HEK293T (cell line): ENCODE measurements around the gene FAM107B.

Experiments
- CTCF ChIA-PET: fragments of 350-600 bp; formaldehyde crosslinking; extraction: SDS; loops from one replicate; lab custom pipeline; 2021; ENCODE audit warnings: antibody characterized with exemption, inconsistent platforms; lab: Yijun Ruan, JAX
- POLR2A ChIA-PET: fragments of 350-600 bp; formaldehyde crosslinking; extraction: SDS; loops from one replicate; lab custom pipeline; 2020; ENCODE audit warnings: antibody characterized with exemption, inconsistent platforms; lab: Yijun Ruan, JAX
- DNase-seq: peaks from one replicate; pipeline ENCODE4 v3.0.0; 2012; ENCODE audit warnings: mixed read lengths; ENCODE audit errors: extremely low spot score
- ARNT ChIP-seq: fragments of 450-650 bp; IDR thresholded peaks from 2 replicates; pipeline ENCODE4 v1.6.1; 2017; ENCODE audit warnings: mild to moderate bottlenecking
- BHLHE40 ChIP-seq: fragments of 450-650 bp; IDR thresholded peaks from 2 replicates; pipeline ENCODE4 v1.6.1; 2016; ENCODE audit warnings: mild to moderate bottlenecking, moderate library complexity, borderline replicate concordance
- CTBP1 ChIP-seq: fragments of 450-650 bp; IDR thresholded peaks from 2 replicates; pipeline ENCODE4 v1.6.1; 2016; ENCODE audit warnings: borderline replicate concordance
- ELF4 ChIP-seq: fragments of 450-650 bp; IDR thresholded peaks from 2 replicates; pipeline ENCODE4 v1.6.1; 2017; ENCODE audit warnings: antibody characterized with exemption
- FOXA1 ChIP-seq: fragments of 450-650 bp; IDR thresholded peaks from 2 replicates; pipeline ENCODE4 v1.6.1; 2016; ENCODE audit warnings: mild to moderate bottlenecking
- FOXK2 ChIP-seq: fragments of 450-650 bp; IDR thresholded peaks from 2 replicates; pipeline ENCODE4 v1.6.1; 2016; ENCODE audit warnings: mild to moderate bottlenecking
- FOXM1 ChIP-seq: fragments of 450-650 bp; IDR thresholded peaks from 2 replicates; pipeline ENCODE4 v1.6.1; 2017; ENCODE audit warnings: mild to moderate bottlenecking, borderline replicate concordance
- HDGF ChIP-seq: fragments of 450-650 bp; IDR thresholded peaks from 2 replicates; pipeline ENCODE4 v1.6.1; 2017; ENCODE audit warnings: antibody characterized with exemption, borderline replicate concordance
- L3MBTL2 ChIP-seq: fragments of 450-650 bp; conservative IDR thresholded peaks from 2 replicates; pipeline ENCODE4 v1.6.1; 2016; ENCODE audit warnings: mild to moderate bottlenecking
- LEF1 ChIP-seq: fragments of 450-650 bp; IDR thresholded peaks from 2 replicates; pipeline ENCODE4 v1.6.1; 2017; ENCODE audit warnings: mild to moderate bottlenecking, borderline replicate concordance
- NFRKB ChIP-seq: fragments of 450-650 bp; IDR thresholded peaks from 2 replicates; pipeline ENCODE4 v1.6.1; 2016; ENCODE audit warnings: mild to moderate bottlenecking, moderate library complexity
- SP1 ChIP-seq: fragments of 450-650 bp; IDR thresholded peaks from 2 replicates; pipeline ENCODE4 v1.6.1; 2017
- SUZ12 ChIP-seq: fragments of 450-650 bp; IDR thresholded peaks from 2 replicates; pipeline ENCODE4 v1.6.1; 2016; ENCODE audit warnings: mild to moderate bottlenecking
- TARDBP ChIP-seq: fragments of 450-650 bp; IDR thresholded peaks from 2 replicates; pipeline ENCODE4 v1.6.1; 2016
- ZNF384 ChIP-seq: fragments of 450-650 bp; IDR thresholded peaks from 2 replicates; pipeline ENCODE4 v1.6.1; 2016
- TF ChIP-seq, protein P1 (sequence below): fragments of 450-650 bp; IDR thresholded peaks from 2 replicates; pipeline ENCODE4 v1.6.1; 2016

FAM107B gene

DNA sequence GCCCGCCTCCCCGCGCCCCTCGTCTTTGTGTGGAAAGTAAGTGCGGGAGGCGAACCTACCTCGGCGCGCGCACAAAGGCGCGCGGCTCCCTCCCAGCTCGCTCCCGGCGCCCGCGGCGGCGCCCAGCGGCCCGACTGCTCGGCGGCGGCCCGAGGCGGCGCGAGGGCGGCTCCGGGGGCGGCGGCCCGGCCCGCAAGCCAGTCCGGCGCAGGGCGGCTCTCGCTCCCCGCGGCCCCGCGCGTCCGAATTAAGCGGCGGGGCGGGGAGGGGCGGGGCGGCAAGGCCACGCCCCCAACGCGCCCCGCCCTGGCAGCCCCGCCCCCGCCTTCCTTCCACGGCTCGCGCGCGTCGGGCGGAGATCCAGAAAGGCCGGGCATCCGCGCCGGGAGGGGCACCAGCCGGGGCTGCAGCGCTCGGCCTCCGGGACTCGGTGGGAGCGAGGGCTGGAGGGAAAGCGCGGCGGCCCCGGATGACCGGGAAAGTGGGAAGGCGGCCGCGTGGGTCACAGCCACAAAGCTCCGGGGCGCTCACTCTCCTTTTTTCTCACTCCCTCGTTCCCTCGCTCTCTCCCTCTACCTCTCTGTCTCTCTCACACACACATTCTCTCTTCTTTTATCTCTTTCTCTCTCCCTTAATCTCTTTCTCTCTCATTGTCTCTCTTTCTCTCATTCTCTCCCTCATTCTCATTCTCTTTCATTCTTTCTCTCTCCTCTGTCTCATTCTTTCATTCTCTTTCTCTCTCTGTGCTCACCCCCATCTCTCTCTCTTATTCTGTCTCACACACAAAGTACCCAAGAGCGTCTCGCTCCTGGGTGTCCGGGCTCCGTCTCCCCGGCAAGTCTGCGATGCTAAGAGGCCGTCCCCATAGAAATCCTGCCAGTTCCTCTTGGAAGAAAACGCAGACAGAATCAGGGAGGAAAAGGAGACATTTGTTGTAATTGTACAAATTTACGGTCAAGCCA lies 170.2 kb downstream of the FAM107B start:
- ChIA-PET POLR2A (no interaction called here), CTCF (no interaction called here)
- DNase-seq = peak; percentile 77
- TF ChIP-seq TARDBP (peak; percentile 60; the same call in 1 of the 2 replicates), BHLHE40 (no peak), L3MBTL2 (peak; percentile 70), CTBP1 (no peak)

DNA sequence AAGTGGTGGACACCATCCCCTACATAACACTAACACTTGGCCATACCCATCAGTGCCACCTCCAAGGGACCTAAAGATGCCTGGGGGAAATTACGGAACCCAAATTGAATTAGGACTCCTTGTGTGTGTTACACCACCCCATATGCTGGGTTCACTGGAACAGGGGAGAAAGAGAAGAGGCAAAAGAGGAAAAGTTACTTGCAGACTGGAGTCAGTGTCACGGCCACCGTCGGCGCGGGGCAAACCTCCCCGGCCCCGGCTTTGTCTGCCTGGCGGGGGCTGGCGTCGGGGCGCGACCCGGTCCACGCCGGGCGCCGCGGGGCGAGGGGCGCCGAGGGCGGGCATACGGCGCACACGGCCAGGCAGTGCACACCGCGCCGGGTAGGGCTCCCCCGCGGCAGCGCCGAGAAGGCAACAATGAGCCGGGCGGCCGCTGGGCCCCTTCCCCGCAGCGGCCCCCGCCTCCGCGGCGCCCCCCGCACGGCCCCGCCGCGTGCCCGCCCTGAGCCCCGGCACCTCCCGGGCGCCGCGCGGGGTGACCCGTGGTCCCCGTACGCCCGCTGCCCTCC lies 171.1 kb downstream of the FAM107B start:
- ChIA-PET POLR2A (no interaction called here), CTCF (no interaction called here)
- no peak for TF ChIP-seq CTBP1
- no peak for TF ChIP-seq ZNF384
- TF ChIP-seq ELF4 = no peak
- no peak for TF ChIP-seq L3MBTL2
- no peak for TF ChIP-seq TARDBP
- TF ChIP-seq, protein P1, sequence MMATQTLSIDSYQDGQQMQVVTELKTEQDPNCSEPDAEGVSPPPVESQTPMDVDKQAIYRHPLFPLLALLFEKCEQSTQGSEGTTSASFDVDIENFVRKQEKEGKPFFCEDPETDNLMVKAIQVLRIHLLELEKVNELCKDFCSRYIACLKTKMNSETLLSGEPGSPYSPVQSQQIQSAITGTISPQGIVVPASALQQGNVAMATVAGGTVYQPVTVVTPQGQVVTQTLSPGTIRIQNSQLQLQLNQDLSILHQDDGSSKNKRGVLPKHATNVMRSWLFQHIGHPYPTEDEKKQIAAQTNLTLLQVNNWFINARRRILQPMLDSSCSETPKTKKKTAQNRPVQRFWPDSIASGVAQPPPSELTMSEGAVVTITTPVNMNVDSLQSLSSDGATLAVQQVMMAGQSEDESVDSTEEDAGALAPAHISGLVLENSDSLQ = no peak
- TF ChIP-seq BHLHE40 = no peak
- no peak for TF ChIP-seq LEF1
- TF ChIP-seq ARNT = no peak
- TF ChIP-seq NFRKB = no peak
- TF ChIP-seq FOXK2 = no peak
- TF ChIP-seq FOXA1 = no peak
- no peak for TF ChIP-seq FOXM1
- no peak for TF ChIP-seq SUZ12
- TF ChIP-seq HDGF = no peak
- no peak for TF ChIP-seq SP1
- DNase-seq = peak; percentile 33

DNA sequence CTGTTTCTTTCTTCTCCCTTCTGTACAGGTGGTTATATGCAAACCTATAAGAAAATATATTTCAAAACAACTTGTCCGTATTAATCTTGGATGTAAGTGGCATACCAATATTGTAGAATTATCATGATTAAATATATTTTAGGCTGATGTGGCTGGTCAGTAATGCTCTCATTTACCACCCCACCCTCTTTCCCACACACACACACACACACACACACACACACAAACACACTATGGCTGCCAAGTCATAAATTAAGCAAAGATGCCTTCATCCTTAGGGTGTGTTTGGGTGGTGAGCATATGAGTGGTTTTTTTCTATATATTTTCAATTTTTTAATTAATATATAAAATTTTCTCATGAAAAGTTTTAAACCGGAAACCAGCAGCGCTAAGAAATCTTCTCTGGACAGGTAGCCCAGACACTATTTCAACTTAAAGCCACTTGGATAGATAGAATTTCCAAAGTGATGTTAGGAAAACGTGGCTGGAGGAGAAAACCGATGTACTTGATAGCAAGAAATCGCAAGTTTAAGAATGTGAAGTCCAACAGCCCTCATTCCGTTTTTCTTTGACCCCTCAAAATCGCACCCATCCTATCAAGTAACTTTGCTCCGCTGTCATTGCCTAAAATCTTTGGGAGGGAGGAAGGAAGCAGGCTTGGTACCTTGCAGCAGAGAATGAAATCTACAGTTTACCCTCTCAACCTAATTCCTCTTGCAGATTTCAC lies 171.7 kb downstream of the FAM107B start:
- no peak for TF ChIP-seq ARNT
- TF ChIP-seq, protein P1 = peak; percentile 62; the same call in 1 of the 2 replicates
- no peak for TF ChIP-seq BHLHE40
- TF ChIP-seq SUZ12 = no peak
- no peak for TF ChIP-seq SP1

DNA sequence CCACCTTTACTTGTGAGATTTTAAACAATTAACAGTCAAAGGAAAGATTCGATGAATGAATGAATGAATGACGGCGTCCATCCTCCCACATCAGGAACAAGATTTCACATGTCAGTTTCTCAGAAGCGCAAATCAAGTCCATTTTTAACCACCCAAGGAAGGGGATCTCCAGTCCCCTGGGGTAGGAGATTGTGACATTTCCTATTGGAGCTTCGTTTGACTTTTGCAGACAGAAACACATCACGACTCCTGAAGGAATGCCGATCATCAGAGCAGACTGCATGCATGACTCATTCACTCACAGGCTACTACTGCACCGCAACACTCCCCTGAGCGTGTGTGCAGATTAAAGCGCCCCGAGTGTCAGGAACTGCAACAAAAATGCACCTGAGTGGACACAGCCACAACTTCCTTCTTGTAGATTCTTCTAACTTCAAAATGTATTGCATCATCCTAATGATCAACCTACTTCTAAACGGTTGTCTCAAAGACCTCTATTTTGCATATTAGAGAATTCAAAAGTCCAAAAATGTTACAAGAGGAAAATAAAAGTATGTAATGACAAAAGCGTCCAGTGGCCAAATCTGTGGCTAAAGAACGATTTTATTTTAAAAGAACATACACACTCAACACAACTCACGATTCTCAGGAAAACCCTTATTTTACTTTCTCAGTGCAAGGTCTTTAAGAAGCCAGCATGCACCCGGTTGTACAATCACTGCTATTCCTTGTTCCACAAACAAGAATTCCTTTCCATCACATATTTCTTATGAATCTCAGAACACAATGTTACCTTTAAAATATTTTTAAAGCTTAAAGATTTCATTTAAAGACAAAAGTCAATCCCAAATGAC lies 172.6 kb downstream of the FAM107B start:
- ChIA-PET CTCF (no interaction called here), POLR2A (interaction anchor here (1.0 kb wide), 1 partner anchor 14 kb away, joined by 3 read pairs; no protein-coding TSS in a partner anchor)
- no peak for TF ChIP-seq SUZ12
- no peak for TF ChIP-seq FOXM1
- no peak for TF ChIP-seq CTBP1
- TF ChIP-seq TARDBP = no peak
- no peak for TF ChIP-seq LEF1
- TF ChIP-seq BHLHE40 = no peak
- TF ChIP-seq, protein P1 = no peak
- TF ChIP-seq FOXA1 = no peak
- TF ChIP-seq ELF4 = no peak
- TF ChIP-seq NFRKB = no peak
- no peak for TF ChIP-seq FOXK2
- TF ChIP-seq L3MBTL2 = no peak
- TF ChIP-seq SP1 = no peak
- TF ChIP-seq HDGF = no peak
- no peak for TF ChIP-seq ARNT
- TF ChIP-seq ZNF384 = no peak
- DNase-seq = no peak

More for the DNA sequence above, 171.7 kb downstream of the FAM107B start:
- DNase-seq = no peak
- CTCF ChIA-PET = no interaction called here
- POLR2A ChIA-PET = no interaction called here

DNA sequence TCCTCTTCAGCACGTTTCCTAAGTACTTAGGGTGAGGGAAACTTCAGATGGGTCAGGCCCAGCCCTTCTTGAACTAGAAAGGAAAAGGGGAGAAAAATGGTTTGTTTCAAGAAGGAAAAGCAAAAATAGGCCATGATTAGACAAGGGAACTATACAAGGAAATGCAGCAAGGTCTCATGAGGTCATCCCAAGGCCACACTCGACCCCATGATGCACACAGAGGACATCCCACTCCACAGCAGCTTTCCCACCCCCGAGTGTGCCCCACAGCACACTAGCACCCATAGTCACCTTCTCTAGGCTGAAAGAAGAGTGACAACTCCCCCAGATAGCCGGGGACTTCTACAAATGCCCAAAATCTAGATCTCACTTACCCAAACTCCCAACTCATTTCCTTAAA lies 173.4 kb downstream of the FAM107B start:
- DNase-seq = no peak
- CTCF ChIA-PET = no interaction called here
- POLR2A ChIA-PET = interaction anchor here (1.0 kb wide), 1 partner anchor 13 kb away, joined by 3 read pairs; no protein-coding TSS in a partner anchor
- TF ChIP-seq ZNF384 (no peak), HDGF (no peak)
